Stomach (tissue), 9 donors: Measurements from ENCODE around the gene LTBR. TPM values are rescaled to one million over a fixed set of nuclear protein-coding genes. Genes with fewer than 3 reads are reported as not detected.
"Not testable (repeated sequence)": the region's sequence is repeated elsewhere in the genome, so short reads cannot be mapped to it uniquely, and the experiment has no call there.

ENCODE experiments used
- DNase-seq, 2 donors: peaks; one replicate each; pipeline versions ENCODE4 v3.0.0 to v3.0.0-alpha.2; 2013 to 2019
- H3K27ac ChIP-seq, 5 donors: fragments of 200-600 bp in 4 of 5; sonication (generic) in 4 of 5; one replicate each; pipeline ENCODE4 v1.5.1; 2013 to 2019; ENCODE audit warnings: mild to moderate bottlenecking in 1 of 5, moderate library complexity in 1 of 5
- H3K27me3 ChIP-seq, 3 donors: fragments of 200-600 bp; sonication (generic); one replicate each; pipeline ENCODE4 v1.5.1; 2017 to 2019; ENCODE audit warnings: mixed run types in 1 of 3
- H3K36me3 ChIP-seq, 4 donors: fragments of 200-600 bp; sonication (generic); 1 replicate in 3 of 4; 2 replicates in 1 of 4; pipeline ENCODE4 v1.5.1; 2016 to 2019
- H3K4me1 ChIP-seq, 4 donors: fragments of 200-600 bp; sonication (generic); one replicate each; pipeline ENCODE4 v1.5.1; 2016 to 2019
- H3K4me3 ChIP-seq, 4 donors: fragments of 200-600 bp; sonication (generic) in 3 of 4; one replicate each; pipeline ENCODE4 v1.5.1; 2016 to 2019; ENCODE audit warnings: mild to moderate bottlenecking in 1 of 4
- H3K9me3 ChIP-seq, 4 donors: fragments of 200-600 bp; sonication (generic); one replicate each; pipeline ENCODE4 v1.5.1; 2016 to 2019
- CTCF ChIP-seq, 7 experiments: fragments of 450-650 bp in 4 of 7; fragments of 200-600 bp in 3 of 7; sonication (generic) in 3 of 7; IDR thresholded peaks; one replicate each; pipeline ENCODE4 v1.5.1; 2016 to 2019; ENCODE audit warnings: antibody characterized with exemption in 7 of 7, control low read depth in 2 of 7, mild to moderate bottlenecking in 1 of 7
- EP300 ChIP-seq: sonication (generic); formaldehyde crosslinking; IDR thresholded peaks from one replicate; pipeline ENCODE4 v1.6.1; 2017; ENCODE audit warnings: antibody characterized with exemption
- POLR2A ChIP-seq, 4 donors: fragments of 450-650 bp; IDR thresholded peaks; one replicate each; pipeline ENCODE4 v1.6.1; 2016; ENCODE audit warnings: antibody characterized with exemption in 4 of 4, control low read depth in 2 of 4, mild to moderate bottlenecking in 1 of 4, moderate library complexity in 1 of 4
- POLR2AphosphoS5 ChIP-seq, 3 donors: sonication (generic); formaldehyde crosslinking; IDR thresholded peaks; one replicate each; pipeline ENCODE4 v1.6.1; 2016; ENCODE audit warnings: antibody characterized with exemption in 3 of 3
- WGBS, 5 donors: extraction: QIAGEN DNeasy Blood & Tissue Kit in 3 of 5; methylation state at CpG; one replicate each; pipeline versions ENCODE4 v1.1.5 to v1.1.7; 2013 to 2018; 5-methylcytosine and 5-hydroxymethylcytosine counted together
- intact Hi-C: fragments of 100-400 bp; cut with DNase I; formaldehyde crosslinking; loops from one replicate; pipeline ENCODE4 v1.15.1; 2023; ENCODE audit warnings: low total_unique reads
- polyA plus RNA-seq, 3 donors: library from polyadenylated mRNA; stranded (reverse); fragments of 200-250 nt; gene quantifications; one replicate each; pipeline ENCODE4 v1.2.3, GENCODE V29; 2013
- total RNA-seq, 5 donors: library from RNA; depleted of rRNA; stranded (reverse); fragments of >200 nt; gene quantifications; one replicate each; pipeline versions ENCODE4 v1.1.0 to v1.2.3, GENCODE V29; 2014 to 2016
- donor health status: healthy with polysubstance abuse.
- donor health status: Bipolar disorder and iron deficiency.
- donor health status: healthy.

The LTBR gene
- total and polyA plus RNA-seq, 8 donors: 27.5 to 471 (median 62.3) TPM

GRCh38 chr12:6342140-6342889 is 41.6 kb upstream of the LTBR start:
- H3K27me3 ChIP-seq: no peaks in the 10 kb centered on the region
- H3K4me1 ChIP-seq: peaks cover 66 to 82% (median 76%) of the 10 kb centered on the region in 4 donors
- no peaks in the 10 kb centered on the region for H3K9me3 ChIP-seq
- H3K4me3 ChIP-seq: peak overlapping the region; percentile 75 to 92 (median 82)
- intact Hi-C loops: no loop called here
- TF ChIP-seq POLR2AphosphoS5 (IDR thresholded peaks at IDR 0.05) (no peak), POLR2A (IDR thresholded peaks at IDR 0.05) (no peak), EP300 (no peak), CTCF (IDR thresholded peaks at IDR 0.05) (no peak)
- 33 to 40% (median 35%) methylated on average over 7 of the region's 7 CpGs for WGBS, 5 donors
- no peaks in the 10 kb centered on the region for H3K36me3 ChIP-seq
- peak overlapping the region; percentile 95 to 99 (median 97) for H3K27ac ChIP-seq
- peak in 1 of 2 donors; percentile 12 for DNase-seq

DNA sequence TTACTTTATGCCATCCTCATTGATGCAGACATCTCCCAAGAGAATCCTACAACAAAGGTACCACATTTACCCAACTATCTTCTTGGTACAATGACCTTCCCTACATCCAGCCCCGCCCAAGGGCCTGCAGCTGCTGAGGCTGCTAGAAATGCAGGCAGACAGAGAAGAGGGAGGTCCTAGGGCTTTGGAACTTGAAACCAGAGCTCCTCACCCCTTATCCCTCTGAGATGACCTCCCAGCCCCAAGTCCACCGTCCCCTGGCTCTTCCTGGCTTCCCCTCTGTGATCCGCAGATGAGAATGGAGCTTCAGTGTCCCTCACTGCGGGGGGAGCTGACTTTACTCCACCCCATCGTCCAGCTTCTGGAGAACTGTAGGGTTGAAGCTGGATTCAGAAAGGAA is 40.4 kb upstream of the LTBR start:
- Histone ChIP-seq H3K9me3 (no peaks in the 10 kb centered on the region), H3K4me3 (no peak overlapping the region), H3K36me3 (peaks cover 0 to 6% (median 2%) of the 10 kb centered on the region in 4 donors), H3K27me3 (no peaks in the 10 kb centered on the region), H3K27ac (peak overlapping the region; percentile 33 to 99 (median 97)), H3K4me1 (peaks cover 66 to 82% (median 76%) of the 10 kb centered on the region in 4 donors)
- DNase-seq: no peak
- intact Hi-C loops: no loop called here
- WGBS, 5 donors: 50 to 57% (median 52%) methylated on average over 5 of the region's 5 CpGs
- TF ChIP-seq CTCF (IDR thresholded peaks at IDR 0.05): no peak
- no peak for TF ChIP-seq POLR2A (IDR thresholded peaks at IDR 0.05)
- TF ChIP-seq EP300: no peak
- no peak for TF ChIP-seq POLR2AphosphoS5 (IDR thresholded peaks at IDR 0.05)

DNA sequence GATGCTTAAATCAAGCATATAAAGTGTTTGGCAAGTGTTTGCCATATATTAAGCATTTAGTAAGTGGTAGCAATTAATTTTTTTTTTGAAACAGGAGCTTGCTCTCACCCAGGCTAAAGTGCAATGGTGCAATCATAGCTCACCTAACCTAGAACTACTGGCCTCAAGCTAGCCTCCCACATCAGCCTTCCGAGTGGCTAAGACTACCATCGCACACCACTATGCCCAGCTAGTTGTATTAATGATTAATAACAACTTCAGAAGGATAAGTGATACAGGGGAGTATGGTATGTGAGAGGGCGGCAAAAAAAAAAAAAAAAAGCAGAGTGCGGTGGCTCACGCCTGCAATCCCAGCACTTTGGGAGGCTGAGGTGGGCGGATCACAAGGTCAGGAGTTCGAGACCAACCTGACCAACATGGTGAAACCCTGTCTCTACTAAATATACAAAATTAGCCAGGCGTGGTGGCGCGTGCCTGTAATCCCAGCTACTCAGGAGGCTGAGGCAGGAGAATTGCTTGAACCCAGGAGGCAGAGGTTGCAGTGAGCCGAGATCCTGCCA is 39.8 kb upstream of the LTBR start:
- DNase-seq, H3K27me3 ChIP-seq, intact Hi-C loops, H3K9me3 ChIP-seq, H3K4me3 ChIP-seq: not testable (repeated sequence)
- Histone ChIP-seq H3K36me3 (peaks cover 0 to 10% (median 5%) of the 10 kb centered on the region in 4 donors), H3K27ac (peak overlapping the region in 4 of 5 donors; percentile 95 to 99 (median 98)), H3K4me1 (peaks cover 62 to 76% (median 71%) of the 10 kb centered on the region in 4 donors)
- 88 to 96% (median 92%) methylated on average over 11 of the region's 11 CpGs for WGBS, 5 donors

GRCh38 chr12:6345319-6346091 is 38.5 kb upstream of the LTBR start:
- TF ChIP-seq CTCF (IDR thresholded peaks at IDR 0.05) (no peak), POLR2A (IDR thresholded peaks at IDR 0.05) (no peak), POLR2AphosphoS5 (IDR thresholded peaks at IDR 0.05) (peak; percentile 61 to 78 (median 68)), EP300 (peak; percentile 67)
- Histone ChIP-seq H3K36me3 (peaks cover 0 to 12% (median 5%) of the 10 kb centered on the region in 4 donors), H3K27me3 (no peaks in the 10 kb centered on the region), H3K9me3 (no peaks in the 10 kb centered on the region), H3K27ac (peak overlapping the region; percentile 74 to 95 (median 85)), H3K4me1 (peaks cover 55 to 73% (median 62%) of the 10 kb centered on the region in 4 donors), H3K4me3 (no peak overlapping the region)
- intact Hi-C loops: no loop called here
- 35 to 52% (median 46%) methylated on average over 10 of the region's 10 CpGs for WGBS, 5 donors
- DNase-seq: peak; percentile 57 to 84
